GM19043 (cell line): ENCODE measurements around the gene HPS1.

ENCODE experiments used
- ATAC-seq: cut with Tn5 transposase; IDR thresholded peaks from one replicate; pipeline ENCODE4 v1.9.1; 2021; ENCODE audit warnings: low read depth; ENCODE audit not compliant: unreplicated experiment

Gene HPS1

DNA sequence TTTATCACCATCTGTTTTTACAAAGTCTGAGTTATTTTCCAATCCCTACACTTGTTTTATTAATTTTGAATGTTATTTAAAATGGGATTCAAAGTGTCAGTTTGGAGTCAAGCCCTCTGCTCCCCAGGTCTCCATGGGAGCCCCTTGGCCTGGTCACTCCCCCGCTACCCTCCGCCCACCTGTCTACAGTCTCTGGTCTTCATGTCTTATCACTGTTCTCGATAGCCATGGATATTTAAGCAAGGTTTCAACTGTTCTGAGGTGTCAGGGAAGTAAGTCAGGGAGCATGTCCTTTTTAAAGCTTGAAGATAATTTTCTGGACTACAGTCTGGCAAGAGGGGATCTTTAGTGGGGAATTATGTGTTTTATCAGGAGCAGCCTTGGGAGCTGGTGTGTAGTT is 19.1 kb upstream of the HPS1 start:
- ATAC-seq = no peak

DNA sequence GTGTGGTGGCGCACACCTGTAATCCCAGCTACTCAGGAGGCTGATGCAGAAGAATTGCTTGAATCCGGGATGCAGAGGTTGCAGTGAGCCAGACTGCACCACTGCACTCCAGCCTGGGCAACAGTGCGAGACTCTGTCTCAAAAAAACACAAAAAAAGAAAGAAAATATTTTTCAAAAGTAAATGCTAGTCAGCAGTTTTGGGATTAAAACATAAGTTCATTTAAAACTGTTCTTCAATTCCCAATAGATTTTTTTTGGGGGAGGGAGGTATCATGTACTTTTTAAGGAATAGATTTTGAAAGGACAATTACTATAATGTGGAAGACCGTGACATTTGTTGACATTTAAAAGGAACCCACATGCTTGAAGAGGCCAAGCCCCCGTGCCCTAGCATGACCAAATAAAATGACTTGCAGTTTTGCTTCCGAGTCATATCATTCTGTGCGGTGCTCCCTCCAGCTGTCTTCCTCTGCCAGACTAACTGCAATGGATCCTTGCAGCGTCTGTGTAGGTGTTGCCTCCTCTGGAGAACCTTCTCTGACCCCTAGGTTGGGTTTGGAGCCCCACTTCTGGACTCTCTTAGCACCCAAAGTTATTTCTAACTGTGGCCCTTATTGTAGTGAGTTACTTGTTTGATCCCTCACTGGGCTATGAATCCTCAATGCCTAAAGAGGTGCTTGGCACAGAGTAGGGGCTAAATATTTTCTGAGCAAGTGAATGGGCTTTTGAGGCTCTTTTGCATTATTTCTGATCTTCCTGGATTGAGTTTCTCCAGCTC is 17.4 kb upstream of the HPS1 start:
- ATAC-seq = no peak

DNA sequence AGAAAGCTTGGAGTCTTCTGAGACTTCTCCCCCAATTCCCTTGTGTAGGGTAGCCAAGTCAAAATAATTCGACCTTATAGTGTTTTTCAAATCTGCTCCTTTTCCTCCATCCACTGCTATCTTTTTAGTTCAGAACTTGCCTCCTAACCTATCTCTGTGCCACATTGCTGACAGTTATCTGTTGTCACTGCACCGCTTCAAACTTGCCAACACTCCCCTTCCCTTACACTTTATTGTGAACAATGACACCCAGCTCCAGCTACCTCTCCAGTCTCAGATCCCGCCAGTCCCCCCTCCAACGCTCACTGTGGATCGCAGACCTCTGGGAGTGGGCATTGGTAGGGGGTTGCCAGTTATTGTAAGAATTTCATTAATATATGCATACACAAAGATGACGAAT is 16.3 kb upstream of the HPS1 start:
- no peak for ATAC-seq

DNA sequence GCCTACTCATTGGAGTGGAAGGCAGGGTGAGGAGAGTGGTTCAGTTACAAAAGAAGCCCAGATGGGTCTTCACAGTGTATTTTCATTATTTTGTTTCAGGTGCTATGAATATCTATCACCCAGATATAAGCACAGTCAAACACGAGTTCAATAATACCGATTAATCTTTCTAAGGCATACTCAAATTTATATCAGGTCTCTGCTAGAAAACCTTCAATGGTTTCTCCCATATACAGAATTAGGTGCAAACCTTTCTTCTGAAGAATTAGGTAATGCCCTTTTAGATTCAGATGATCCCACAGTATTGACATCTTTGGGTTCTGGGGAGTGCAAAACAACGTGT is 14.7 kb upstream of the HPS1 start:
- ATAC-seq = no peak

DNA sequence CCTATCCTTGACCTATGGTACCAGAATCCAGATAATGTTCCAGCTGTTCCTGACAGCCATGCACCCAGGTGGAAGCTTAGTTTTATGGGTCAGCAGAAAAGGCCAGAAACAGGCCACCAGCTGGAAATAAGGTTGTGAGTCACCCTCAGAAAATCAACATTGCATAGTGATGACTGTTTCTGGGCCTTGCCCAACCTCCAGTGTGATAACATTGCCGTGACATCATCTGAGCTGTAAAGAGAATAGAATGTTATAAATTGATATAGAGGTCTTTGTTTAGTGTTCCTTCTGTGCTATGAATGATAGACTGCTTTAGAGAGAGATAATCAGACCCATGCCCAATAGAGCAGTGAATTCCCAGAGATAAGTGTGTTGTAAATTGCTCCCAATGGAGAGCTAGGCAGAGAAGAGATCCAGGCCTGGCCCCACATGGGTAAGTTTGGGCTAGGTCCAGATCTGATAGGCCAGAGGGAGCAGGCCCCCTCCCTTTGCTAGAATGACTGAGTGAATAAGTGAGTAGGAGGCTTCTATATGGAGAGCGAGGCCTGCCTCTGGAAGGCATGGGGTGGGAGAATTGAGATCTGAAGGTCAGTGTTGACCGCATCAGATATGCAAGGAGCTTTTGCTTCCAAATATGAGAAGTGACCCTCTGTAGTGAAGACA is 14.2 kb upstream of the HPS1 start:
- ATAC-seq = no peak

DNA sequence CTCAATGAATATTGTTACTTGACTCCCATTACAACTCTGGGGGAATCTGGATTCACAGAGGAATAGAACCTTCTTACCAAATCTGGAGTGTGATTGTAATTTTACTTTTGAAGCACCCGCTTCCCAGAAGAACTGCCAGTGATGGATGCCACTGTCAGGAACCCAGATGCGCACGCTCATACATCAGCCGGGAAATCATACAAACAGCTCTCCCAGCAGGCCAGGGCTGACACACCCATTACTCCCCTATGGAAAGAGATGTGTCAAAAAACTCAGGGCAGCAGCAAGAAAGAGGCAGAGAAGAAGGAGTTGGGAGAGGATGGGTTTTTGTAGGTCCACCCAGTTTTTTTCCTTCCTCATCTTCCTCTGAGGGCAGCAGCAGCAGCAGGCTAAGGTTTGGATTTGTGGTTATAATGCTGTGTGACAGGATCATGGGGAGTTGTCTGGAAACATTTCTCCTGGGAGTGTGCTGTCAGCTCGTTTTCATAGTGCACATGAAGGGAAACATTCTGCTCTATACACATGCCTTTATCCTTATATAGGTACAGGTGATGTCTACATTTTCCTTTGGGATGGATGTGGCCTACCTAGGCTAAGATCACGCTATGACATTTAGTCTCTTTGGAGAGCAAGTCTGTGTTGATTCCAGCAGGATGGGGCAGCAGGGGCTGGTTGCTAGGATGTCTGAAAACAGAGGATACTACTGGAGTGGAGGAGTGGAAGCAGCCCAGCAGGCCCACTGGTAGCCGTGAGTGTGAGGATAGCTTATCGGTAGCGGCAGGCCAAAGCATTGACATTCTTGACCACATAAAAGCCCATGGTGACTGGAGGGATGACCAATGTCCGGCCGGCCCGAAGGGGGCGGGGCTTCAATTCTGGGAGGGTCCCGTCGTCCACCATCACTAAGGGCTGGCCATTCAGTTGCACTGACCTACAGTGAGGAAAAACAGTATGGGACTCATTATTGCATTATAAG is 12.4 kb upstream of the HPS1 start:
- ATAC-seq = no peak

DNA sequence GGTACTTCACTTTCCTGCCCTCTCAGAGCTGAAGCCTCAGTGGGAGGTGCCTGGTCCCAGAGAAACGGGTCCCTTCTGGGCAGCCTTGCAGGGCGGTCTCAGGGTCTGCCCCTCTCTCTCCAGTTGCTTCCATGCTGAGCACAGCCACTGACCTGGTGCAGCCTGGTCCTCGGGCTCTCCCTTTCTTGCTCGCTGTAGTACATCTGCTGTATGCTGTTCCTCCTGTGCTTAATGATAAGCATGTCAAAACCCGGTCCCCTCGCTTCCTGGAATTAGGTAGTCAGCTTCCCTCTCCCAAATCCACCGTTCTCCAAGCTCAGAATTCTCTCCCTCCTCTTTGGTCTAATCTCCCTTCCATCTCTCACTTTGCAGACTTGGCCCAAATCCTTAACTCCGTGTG is 11.0 kb upstream of the HPS1 start:
- no peak for ATAC-seq

DNA sequence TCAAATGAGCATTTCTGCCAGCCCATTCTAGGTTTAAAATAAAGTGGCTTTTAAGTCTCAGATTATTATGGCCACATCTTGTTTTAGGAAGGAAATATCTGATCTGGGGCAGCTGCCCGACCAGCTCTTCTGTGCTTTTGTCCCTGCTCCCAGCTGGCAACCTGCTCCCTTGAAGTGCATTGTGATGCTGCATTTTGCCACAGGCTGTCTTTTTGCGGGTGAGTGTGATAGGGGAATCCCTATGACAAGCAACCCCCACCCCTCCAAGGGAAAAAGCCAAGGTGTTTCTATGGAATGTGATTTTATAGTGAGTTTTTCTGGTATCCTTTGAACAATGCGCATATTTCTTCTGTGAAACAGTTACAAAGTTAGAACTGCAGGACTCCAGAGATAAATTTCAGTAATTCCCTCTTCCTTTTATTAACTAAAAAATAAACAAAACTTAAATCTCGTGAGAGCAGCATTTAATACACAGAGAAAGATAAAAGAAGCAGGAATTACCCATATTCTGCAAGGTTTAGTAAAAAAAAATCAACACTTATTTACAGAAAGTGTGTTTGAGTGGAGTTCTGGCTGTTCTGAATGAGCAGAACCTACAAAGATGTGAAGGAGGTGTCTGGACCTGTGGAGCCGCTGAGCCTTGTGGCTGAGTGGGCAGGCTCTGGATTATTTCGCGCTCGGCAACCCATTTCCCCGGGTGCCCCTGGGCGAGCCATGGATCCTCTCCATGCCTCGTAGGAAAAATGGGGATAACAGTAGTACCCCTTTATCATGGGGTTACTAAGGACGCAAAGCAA is 10.1 kb upstream of the HPS1 start:
- no peak for ATAC-seq

DNA sequence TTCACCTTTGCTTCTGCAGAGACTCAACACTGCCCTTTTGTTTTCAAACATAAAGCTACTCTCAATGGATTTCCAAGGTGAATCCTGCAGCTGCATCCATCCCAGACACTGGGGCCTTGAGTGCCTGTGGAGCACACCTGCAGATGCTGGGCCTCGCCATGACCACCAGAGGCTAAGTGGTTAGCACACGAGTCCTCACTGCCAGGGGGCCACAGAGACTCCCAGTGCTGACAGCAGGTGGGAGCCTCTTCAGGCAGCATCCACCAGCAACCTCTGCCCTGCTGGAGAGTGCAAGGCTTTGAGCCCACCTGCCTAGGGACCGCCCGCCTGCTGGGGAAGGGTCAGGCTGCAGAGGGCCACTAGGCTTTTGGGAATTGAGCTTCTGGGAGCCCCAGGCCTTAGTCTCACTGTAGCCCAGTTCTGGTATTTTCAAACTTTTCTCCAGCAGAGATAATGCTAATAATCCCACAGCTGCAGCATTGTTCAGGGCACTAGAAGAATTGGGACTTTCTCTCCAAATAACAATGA is 9.4 kb upstream of the HPS1 start:
- ATAC-seq = no peak

DNA sequence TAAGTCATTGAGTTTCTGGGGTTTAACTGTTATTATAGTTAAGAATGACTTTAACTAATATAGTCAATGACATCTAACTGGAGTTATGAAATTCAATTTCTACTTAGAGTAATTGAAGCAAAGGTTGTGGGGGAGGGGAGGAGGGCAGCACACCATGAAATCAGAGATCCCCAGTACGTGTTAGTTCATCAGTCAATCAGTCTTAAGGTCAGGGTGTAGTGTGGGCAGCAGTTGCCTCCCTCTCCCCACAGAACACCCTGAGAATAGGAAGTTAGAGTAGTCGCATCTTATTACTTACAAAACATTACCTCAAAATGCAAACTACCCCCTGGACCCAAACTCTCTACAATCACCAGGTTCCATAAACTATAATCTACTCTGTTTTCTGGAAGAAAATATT is 7.0 kb upstream of the HPS1 start:
- ATAC-seq = no peak

DNA sequence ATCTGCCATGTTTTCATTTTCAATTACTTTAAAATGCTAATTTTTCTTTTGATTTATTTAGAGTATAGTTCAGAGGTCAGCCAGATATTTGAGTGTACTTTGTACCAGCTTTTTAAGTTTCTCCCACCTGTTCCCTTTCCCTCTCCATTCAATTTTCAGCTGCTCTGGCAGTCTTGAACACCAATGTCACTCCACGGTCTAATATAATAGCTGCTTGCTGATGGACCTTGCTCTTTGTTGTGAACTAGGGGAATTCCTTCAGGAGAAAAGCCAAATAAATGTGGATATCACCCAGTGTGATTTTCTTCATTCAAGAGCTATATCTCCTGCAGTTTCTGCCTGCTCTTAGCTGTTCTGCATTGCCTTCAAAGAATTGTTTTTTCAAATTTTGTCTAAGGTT is 3.9 kb upstream of the HPS1 start:
- ATAC-seq = no peak

DNA sequence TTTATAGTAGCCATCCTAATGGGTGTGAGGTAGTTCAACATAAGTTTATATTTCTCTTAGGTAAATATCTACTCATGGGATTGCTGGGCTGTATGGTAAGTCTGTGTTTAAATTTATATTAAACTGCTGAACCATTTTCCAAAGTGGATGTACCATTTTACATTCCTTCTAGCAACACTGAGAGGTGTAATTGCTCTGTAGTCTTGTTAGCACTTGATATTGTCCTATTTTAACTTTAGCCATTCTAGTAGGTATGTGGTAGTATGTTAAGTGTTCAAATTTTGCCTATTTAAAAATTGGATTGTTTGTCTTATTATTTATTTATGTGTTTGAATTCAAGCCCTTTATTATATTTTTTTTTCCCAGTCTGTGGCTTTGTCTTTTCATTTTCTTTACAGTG is 2.6 kb upstream of the HPS1 start:
- ATAC-seq = no peak

DNA sequence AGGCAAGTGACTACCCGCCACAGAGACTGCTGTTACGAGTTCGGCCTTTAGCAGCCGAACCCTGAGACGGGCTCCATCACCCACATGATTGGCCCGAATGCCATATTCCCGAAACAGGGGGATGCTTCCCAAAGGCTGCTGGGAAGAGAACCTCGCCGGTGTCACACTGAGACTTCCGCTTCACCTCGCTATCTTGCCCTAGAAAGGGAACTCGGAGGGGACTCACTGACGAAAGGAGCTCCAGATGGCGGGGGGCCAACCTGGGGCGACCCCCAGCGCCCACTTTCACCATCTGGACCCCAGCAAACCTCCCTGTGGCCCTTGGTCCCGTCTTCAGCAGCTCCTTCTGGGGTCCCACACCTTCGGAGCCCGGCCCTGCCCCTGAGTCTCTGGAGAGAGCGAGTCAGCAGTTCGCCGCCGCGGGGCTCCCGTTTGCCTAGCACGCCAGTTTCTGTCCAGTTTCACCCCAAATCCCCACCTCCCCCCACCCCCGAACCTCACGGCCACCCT is 529 bp downstream of the HPS1 start:
- ATAC-seq = peak; percentile 8

DNA sequence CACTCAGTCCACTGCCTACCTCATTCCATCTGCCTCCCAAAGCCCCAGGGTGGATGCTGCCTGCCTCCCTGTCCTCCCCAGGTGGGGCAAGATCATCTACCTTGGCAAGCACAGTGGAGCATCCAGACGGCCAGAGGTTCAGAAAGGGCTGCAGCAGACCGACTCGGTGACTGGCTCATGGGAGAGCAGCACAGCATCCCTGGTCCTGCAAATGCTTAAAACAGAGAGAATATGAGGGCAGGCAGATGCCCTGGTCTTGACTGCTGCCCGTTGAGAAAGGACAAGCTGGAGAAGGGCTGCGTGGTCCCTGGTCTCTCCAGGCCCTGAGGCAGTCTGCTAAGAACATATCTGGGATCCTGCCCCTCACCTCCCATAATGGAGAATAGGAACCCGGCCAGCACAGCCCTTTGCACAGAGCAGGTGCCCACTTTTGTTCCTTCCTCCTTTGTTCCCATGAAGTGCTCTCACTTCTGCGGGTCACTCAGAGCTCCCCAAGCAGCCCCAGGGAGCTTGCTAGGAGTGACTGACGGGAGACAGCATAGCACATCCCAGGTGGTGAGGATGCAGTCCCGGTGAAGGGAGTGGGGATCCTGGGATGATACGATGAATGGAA is 1.4 kb downstream of the HPS1 start:
- ATAC-seq = no peak

DNA sequence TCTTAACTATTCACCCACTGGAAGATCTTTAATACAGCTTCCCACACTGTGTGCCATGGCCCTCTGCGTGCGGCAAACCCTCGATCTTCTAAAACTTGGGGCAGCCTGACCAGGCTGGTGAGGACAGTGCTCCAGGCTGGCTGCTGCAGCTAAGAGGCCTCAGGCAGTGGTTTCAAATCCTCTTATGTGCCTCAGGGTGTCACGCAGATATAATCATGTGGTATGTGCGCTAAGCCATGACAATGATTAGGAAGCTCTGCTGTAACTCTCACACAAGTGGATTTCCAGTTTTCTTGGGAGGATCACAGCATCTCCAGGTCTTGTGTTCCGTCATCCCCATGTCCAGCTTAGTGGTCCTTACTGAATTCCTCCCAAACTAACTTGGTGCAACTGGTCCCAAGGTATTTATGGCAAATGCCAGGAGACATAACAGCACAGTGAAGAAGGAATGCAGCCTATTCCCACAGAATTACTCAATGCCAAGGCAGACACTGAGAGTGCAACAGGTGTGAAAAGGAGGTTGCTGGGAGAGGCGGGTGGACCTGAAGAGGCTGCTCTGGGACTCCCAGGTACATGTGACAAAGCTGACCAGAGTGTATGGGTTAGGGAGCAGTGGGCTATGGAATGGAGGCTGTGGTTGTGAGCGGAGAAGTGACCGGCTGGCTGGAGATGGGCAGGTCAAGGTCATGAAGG is 2.3 kb downstream of the HPS1 start:
- ATAC-seq = no peak

DNA sequence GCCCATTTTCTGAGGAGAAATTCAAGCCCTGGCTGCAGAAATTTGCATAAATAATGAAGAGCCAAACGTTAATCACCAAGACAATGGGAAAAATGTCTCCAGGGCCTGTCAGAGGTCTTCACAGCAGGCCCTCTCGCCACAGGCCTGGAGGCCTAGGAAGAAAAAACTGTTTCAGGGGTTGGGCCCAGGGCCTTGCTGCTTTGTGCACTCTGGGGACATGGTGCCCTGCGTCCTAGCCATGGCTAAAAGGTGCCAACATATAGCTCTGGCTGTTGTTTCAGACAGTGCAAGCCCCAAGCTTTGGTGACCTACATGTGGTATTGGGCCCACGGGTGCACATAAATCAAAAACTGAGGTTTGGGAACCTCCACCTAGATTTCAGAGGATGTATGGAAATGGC is 8.0 kb downstream of the HPS1 start:
- no peak for ATAC-seq

DNA sequence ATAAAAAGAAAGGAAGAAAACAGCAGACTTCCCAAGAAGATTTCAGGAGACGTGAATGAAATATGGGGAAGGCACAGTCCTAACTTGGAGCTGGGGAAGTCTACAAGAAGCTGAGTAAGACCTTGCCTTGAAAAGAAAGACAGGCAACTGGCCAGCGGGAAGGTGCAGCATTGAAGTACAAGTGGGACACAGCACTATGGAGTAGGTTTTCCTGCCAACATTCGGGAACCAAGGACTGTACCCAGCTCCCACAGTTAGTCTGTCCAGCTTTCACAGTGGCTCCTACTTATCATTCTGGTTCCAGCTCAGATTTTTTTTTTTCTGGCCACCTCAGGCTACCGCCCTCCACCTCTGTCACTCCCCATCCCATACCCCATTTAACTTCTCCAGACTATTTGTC is 10.0 kb downstream of the HPS1 start:
- ATAC-seq = no peak

DNA sequence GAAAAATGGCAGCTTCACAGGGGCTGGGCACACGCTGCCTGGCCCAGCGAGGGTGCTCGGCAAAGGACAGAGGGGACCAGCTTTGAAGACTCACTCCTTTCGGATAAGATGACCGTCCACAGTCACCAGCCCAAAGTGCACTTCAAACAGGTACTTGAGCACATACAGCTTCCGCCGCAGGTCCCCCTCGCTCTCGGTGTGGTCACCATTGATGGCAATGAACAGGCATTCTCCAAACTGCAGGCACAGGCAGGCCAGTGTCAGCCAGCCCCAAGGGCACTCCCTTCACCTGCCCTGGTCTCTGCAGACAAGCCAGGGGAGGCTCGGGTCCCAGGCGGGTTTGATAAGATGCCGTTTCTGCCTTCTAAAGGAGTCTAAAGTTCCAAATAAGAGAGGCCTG is 11.6 kb downstream of the HPS1 start:
- no peak for ATAC-seq
